HG03175 (cell line): ENCODE measurements around the gene MAP4K1.
A peak's percentile ranks its signal among the peaks of the same experiment; 100 is the strongest.
"Not testable (repeated sequence)": the region's sequence is repeated elsewhere in the genome, so short reads cannot be mapped to it uniquely, and the experiment has no call there.

Experiments
- ATAC-seq: cut with Tn5 transposase; IDR thresholded peaks from one replicate; pipeline ENCODE4 v1.9.1; 2021; ENCODE audit warnings: mild to moderate bottlenecking, moderate library complexity; ENCODE audit not compliant: unreplicated experiment

The MAP4K1 gene

DNA sequence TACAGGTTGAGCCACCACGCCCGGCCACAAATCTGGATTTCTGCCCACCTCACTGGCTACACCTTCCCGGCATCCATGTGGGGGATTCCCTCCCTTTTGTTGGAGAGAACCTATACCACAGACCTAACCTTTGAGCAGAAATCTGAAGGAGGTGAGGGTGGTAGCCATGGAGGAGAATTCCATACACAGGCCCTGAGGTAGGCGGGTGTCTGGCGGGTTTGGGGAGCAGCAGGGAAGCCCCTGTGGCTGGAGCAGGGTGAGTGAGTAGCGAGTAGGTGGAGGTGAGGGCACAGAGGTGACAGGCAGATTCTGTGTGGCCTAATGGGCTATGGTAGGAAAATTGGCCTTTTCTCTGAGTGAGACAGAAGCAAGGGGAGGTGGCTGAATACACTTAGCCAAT is 11.8 kb upstream of the MAP4K1 start:
- no peak for ATAC-seq

DNA sequence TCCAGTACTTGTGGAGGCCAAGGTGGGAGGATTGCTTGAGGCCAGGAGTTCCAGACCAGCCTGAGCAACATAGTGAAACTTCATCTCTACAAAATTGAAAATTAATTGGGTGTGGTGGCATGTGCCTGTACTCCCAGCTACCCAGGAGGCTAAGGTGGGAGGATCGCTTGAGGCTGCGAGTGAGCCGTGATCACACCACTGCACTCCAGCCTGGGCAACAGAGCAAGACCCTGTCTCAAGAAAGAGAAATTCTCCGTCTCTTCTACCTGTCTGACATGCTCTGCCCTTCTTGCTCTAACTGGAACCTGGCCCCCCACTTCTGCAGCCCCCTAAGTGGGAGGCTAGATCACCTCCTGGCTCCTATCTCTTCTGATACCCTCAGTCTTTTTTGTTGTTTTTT is 8.6 kb upstream of the MAP4K1 start:
- ATAC-seq: no peak

DNA sequence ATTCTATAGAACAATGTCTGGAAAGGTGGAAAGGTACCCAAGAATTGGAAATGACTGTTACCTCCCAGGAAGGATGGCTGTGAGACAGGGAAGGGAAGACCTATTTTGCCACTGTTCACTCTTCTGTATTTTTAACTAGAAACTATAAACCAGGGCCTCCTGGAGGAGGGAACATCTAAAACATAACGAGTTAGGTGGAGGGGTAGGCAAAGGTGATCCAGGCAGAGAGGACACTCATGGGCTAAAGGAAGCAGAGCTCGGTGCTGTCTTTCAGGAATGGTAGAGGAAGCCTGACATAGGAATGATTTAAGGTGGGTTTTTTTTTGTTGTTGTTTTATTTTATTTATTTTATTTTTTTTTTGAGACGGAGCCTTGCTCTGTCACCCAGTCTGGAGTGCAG is 7.1 kb upstream of the MAP4K1 start:
- ATAC-seq: no peak

DNA sequence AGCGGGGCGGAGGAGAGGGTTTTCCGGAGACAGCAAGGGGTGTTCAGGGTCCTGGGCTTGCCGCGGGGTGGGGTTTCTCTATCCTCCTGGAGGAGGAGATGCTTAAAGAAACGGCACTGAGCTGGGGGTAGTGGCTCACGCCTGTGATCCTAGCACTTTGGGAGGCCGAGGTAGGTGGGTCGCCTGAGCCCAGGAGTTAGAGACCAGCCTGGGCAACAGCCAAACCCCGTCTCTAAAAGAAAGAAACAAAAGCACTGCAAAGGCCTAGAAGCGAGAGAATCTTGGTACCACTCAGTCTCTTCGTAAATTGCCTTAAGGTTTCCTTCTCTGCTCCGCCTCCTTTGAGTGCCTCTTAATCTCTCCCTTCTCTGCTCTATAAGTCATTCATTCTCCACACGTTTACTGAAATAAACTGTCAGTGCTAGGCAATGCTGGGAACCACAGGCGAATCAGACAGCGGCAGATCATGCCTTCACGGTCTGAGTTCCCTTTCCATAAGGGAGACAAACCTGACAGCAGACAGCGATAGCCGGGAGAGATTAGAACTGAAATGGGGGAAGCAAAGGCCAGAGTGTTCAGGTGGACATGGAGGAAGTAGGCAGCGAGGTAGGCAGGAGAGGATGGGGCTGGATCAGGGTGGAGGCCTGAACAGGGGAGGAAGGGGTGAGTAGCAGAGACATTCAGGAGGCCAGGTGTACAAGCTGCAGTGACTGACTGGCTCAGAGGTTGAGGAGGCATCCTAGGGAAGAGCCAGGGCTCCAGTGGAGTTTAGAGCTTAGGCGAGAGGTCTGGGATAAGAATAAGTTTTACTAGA is 1.8 kb upstream of the MAP4K1 start:
- no peak for ATAC-seq

DNA sequence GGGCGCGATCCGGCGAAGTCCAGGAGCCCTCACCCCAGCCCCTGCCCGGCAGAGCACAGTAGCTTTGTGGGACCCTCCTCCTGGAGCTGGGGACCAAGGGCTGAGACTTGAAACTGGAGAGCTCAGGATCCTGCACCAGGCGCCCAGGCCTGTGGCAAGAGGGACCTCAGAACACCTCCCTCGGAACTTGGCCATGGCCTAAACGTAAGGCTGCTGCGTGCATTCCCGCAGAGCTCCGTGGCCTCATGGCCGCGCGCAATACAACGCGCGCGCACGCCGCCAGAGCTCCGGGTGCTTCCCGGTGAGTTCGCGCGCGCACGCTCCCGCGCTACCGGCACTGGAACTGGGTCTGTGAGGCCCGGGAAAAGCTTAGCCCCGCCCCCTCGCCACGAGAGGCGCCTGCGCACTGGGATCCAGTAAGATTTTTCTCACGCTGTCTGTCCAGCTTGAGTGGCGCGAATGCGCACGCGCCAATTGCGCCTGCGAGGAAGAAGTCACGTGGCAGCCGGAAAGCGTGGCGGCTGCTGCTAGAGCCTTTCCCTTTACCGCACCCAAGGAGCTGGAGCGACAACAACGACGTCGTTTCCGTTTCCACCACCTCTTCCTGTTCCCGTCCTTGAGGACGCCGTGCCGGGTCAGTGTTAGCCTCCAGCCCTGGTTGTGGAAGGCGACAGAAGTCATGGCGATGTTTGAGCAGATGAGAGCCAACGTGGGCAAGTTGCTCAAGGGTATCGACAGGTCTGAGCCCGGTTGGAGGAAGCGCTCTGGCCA is 1.0 kb upstream of the MAP4K1 start, which contains the start of gene EIF3K:
EIF3K (plus strand) TSS at position 599 of the 771 bp plus-strand sequence; CDS start at position 680, 81 bp downstream.
- ATAC-seq: peak; percentile 49

DNA sequence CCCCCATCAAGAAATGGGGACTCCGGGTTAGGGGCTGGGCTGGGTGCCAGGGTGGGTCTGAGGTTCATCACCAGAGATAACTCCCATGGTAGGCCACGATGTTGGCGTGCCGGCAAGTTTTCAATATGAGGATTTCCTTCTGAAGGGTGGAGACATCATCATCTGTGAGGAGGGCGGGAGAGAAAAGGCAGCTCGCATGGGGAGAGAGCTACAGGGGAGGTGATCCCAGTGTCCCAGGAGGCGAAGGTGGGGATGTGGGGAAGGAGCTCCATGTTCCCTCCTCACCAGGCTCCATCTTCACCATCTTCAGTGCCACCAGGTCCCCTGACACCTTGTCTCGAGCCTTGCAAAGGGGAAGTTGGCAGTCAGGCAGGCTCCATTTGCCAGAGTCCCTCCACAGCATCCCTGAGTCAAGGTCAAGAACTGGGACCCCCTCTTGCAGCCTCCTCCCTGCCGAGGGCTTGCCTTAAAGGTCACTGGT is 430 bp downstream of the MAP4K1 start:
- no peak for ATAC-seq

DNA sequence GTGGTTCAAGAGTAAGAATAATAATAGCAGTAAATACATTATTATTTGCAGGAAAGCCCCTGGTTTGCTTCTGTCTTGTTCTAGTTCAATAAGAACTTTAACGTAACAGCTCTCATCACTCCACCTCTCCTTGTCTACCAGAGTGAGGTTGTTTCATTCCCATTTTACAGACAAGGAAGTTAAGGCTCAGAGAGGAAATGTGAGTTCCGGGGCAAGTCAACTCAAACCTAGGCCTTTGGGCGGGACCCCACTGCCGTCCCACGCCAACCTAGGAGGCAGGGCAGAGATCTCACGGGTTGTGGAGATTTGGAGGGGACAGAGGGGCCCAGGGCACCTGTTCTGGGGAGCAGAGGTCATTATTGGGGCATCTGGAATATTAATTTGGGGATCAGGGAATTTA is 1.5 kb downstream of the MAP4K1 start:
- no peak for ATAC-seq

DNA sequence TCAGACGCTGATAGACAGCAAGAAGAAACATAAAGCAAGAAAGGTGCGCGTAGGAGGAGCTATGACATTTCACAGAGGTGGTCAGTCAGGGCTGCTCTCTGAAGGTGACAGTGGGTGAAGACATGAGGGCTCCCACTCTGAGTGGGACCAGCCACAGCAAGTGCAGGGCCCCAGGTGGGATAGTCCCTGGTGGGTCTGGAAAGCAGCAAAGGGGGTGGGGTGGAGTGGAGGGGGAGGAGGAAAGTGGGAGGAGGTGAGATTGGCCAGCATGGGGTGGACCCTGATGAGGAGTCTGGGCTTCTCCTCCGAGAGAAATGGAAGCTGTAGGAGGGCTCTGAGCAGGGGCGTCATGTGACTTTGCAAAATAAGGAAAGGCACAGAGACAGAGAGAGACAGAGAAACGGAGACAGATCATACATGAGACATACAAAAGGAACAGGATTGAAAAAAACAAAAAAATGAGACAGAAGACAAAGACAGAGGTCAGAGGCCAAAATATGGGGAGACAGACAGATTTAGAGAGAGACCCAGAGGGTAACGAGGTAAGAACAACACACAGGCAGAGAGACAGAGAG is 2.7 kb downstream of the MAP4K1 start:
- no peak for ATAC-seq

DNA sequence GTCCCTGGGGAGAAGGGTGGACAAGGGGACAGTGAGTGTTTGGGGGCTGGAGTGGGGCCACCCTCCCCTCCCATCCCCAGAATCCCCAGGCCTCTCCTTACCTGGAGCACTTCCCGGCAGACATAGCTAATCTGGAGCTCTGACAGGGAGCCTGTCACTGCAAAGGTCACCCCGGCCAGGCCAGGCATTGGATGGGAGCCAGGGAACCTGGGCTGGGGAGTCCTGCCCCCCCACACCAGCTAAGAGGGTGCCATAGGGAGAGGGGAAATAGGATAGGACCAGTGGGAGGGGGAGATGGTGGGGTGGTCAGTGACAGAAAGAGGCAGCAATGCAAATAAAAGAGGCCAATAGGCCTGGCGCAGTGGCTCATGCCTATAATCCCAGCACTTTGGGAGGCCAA is 3.5 kb downstream of the MAP4K1 start:
- ATAC-seq: no peak

DNA sequence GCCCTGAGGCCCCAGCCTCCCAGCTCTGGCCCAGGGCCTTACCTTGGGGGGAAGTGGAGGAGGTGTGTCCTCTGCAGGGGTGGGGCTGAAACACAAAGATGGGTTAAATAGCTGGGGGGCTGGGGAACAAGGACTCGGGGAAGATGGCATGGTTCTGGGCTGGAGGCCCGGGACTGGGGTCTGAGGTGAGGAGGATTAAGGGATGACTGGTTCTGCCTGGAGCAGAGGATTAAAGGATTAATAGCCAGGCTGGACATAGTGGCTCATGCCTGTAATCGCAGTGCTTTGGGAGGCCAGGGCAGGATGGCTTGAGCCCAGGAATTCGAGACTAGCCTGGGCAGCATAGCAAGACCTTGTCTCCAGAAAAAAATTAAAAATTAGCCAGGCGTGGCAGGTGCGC is 11.6 kb downstream of the MAP4K1 start:
- ATAC-seq: no peak

DNA sequence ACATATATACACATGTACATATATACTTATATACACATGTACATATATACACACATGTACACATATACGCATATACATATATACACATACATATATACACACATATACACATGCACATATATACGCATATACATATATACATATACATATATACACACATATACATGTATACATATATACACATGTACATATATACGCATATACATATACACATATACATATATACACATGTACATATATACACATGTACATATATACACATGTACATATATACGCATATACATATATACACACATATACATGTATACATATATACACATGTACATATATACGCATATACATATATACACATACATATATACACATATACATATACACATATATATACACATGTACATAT is 14.9 kb downstream of the MAP4K1 start:
- ATAC-seq: not testable (repeated sequence)

DNA sequence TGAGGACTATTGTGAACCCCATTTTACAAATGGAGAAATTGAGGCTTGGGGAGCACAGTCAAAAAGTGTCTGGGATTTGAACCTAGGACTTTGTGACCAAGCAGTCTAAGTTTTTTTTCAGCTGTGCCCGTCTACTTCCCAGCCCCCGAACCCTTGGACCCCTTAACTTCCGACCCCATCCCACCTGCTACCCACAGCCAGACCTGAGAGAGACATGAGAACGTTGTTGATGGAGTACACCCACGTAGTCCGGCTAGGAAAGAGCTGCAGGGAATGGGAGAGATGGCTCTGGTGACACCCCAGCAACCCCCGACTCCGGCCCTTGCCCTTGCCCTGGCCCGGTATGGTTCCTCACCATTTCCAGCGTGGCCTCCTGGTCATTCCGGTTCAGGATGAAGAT is 18.0 kb downstream of the MAP4K1 start:
- no peak for ATAC-seq

DNA sequence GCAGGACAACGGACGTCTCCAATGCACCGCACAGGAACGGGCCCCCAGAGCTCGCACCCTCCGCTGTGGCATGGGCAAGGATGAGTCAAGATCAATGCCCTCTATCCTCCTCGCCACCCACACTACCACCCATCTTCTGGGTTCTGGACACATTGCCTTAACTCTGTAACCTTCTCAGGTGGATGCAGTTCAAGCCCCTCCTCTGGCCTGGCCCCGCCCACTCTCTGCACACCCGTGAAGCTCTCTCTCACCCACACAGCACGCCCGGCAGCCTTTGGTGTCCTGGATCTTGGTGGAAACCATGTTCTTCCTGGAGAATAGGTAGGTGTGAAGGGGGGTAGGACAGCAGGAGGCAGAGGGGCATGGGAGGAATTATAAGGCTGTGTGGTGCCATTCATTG is 20.7 kb downstream of the MAP4K1 start:
- ATAC-seq: no peak

DNA sequence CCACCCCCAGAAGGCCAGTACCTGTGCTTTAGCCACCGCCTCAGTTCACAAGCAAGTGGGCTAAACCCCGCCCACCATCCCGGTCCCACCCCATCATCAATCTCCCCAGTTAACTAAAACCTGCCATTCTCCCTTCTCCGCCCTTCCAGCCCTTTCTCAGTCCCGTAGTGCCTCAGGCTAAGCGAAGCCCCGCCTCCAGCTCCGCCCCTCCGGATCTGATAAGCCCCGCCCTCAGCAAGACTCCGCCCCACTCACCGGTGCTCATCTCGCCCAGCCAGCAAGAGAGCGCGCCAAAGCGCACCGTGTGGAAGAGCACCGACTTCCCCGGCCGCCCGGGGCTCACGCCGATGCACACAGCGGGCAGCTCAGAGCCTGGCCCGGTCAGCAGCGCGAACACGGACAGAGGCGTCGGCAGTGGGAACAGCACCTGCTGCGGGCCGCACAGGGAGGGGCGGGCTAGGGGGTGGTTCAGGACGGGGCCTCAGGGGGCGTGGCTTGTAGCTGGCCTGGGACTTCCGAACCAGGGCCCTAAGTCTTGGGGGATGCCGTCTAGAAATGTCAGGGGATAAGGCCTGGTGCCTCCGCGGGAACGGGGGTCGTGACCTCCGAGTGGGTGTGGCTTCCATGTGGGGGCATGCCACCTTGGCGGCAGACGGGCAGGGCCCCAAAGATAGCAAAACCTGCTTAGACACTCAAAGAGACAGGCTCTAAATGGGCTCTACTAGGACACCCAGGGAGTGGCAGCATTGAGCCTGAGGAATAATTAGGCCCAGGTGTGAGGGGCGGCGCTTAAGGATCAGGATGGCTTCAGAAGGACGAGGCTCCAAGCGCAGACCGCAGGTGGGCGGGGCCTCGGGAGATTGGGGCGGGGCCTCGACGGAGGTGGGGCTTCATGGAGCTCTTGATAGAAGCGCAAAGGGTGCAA is 21.4 kb downstream of the MAP4K1 start:
- ATAC-seq: no peak

DNA sequence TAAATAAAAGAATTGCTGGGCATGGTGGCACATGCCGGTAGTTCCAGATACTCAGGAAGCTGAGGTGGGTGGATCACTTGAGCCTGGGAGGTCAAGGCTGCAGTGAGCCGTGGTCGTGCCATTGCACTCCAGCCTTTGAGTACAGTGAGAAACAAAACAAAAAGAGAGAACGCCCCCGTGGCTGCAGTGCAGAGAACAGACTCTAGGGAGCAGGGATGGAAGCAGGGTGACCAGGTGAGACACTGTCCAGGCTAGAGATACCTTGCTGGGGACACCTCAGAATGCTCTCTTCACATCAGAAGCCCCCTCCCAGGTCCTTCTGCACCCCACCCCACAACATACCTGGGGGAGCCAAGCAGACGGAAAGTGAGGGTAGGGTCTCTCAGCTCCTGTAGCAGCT is 24.8 kb downstream of the MAP4K1 start:
- ATAC-seq: no peak

DNA sequence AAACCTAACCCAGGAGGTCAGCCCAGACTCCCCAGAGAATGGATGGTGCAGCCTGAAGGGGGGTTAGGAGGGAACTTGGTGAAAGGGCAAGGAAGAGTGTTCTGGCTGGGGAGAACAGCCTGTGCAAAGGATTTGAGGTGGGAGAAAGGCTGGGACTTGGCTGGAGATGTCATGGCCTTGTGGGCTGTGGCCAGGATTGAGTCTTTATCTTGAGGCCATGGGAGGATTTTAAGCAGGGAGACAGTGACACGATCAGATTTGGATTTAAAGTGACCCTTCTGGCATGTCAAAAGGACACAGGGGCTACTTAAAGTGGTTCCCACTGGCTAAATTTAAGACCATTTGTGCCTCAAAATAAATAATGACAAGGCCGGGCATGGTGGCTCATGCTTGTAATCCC is 29.7 kb downstream of the MAP4K1 start:
- ATAC-seq: no peak

DNA sequence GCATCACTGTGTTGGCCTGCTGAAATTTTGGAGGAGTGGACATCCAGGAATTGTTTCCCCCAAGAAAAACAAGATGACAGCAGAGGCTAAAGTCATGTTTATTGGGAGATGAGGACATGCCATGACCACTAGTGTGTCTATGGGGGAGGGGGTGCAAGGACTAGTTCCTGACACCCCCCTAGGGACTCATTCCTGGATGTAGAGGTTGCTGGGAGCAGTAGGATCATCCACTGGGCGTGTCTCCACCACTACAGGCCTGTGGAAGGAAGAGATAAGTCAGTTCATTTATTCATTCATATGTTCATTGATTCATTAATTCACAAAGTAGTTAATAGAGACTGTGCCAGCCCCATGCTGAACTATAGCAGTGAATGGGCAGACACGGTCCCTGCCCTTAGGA is 30.2 kb downstream of the MAP4K1 start:
- no peak for ATAC-seq

DNA sequence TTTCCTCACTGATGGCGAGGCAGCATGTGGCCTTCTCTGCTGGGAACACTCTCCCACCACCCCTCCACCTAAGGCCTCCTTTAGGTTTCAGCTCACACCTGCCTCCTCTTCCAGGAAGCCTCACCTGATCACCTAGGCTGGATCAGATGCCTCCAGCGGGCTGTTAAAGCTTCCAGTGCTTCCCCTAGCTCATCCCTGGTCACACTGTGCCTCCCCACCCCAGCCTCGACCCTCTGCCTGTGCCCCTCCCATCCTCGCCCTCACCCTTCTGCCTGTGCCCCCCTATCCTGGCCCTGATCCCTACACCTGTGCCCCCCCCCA is 33.8 kb downstream of the MAP4K1 start:
- no peak for ATAC-seq

DNA sequence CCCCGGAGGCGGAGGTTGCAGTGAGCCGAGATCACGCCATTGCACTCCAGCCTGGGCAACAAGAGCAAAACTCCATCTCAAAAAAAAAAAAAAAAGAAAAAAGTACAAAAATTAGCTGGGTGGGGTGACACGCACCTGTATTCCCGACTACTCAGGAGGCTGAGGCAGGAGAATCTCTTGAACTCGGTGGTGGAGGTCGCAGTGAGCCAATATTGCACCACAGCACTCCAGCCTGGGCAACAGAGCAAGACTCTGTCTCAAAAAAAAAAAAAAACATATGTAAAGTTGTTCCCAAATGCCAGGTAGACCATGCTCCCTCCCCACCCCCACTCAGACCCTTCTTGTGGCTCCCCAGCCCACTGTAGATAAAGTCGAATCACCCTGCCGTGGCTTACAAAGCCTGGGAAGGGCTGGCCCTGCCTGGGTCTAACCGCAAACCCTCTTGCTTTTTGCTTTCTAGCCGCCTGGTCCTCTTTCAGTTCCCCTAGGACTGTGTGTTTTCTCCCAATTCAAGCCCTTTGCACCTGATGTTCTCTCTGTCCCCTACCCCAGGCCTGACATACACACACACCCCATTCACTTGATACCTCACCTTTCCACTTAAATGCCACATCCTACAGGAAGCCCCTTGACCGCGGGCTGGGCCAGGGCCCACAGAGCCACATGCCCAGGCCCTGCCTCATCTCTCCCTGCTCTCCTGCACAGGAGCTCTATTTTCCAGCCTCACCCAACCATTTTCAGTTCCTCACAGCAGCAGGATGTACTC is 34.4 kb downstream of the MAP4K1 start:
- ATAC-seq: no peak

DNA sequence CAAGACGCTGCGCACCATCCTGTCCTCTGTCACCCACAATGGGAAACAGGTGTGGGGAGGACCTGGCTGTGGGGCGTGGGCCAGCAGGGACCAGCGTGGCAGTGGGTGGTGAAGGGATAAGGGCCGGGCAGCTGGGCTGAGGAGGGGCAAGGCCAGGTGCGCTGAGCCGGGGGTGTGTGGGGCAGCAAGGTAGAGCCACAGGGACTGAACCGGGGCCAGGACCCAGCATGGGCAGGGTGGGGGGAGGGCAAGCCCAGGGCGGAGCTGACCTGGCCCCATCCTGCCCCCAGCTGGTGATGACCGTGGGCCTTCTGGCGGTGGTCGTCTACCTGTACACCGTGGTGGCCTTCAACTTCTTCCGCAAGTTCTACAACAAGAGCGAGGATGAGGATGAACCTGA is 37.7 kb downstream of the MAP4K1 start:
- no peak for ATAC-seq
